GM19467 (cell line): ENCODE measurements around the gene CCDC178.

Source experiments
- ATAC-seq: cut with Tn5 transposase; IDR thresholded peaks from one replicate; pipeline ENCODE4 v1.9.1; 2021; ENCODE audit warnings: mild to moderate bottlenecking, moderate library complexity; ENCODE audit not compliant: unreplicated experiment

Gene CCDC178

DNA sequence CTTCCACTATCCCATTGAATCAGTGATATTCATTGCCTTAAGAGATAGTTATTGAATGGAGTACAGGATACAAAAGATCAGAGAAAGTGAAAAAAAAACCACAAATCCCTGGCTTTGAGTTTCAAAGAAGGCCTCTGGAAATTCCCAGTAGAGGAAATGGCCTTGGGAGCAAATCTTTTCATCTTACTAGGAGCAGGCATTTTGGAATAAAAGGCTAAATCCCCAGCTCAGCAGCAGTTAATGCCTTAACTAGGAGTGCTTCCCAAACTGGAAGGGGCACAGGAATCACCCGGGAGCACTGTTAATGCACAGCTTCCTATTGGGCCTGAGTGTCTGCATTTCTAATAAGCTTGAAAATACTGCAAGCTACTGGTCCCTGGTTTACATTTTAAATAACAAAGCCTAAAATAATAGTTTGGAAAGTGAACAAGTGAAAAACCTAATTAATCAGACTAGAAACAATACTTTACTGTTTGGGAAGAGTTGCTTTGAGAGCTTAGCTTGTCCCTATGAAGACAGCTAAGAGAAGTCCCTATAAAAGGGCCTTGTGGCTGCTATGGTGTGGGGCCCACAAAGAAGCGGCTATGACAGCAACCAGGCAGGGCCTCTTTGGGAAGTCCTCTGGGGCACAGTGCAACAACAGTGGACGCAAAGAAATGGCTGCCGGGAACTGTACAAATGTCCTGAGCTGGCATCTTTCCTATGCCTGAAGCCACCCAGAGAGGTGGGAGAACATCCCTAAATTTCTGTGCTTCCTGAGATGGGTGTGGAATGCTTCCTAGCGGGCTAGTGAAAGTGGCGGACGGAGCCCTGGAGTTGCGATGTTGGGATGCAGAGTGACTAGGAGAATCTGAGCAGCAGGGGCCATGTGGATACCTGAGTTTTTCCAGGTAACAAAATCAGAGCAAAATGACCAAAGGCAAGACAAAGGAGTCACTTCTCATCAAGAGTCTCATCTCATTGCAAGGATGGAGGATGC is 550.6 kb downstream of the CCDC178 start:
- no peak for ATAC-seq

DNA sequence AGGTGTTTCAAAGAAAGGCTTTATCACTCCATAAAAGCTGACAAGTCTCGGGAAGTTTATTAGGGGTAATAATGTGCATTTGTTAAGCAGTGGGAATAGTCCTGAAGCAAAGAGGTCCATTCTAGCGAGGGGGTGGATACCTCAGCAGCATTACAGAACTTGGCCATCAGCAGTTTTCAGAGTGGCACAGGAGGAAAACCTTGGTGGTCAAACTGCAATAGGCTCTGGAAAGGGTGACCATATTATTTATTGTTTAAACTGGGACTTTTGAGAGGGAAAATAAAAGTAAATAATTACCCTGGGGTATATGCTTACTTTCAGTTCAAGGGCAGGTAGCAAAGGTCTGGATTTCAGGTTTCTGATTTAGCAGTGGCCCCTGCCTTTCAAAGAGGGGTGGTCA is 552.2 kb downstream of the CCDC178 start:
- ATAC-seq, result no peak
